ENCODE results near the gene SZT2. TPM values are rescaled to one million over a fixed set of nuclear protein-coding genes. Genes with fewer than 3 reads are reported as not detected.

The SZT2 gene
- total and polyA plus RNA-seq, 2 of the 13 experiments (the other 11 are each of a cell fraction or from before 2014, with no cell fraction given) = 8.0 to 8.8 TPM

GRCh38 chr1:43441166-43441893 is 51.6 kb downstream of the SZT2 start:
- POLR2A ChIA-PET = no interaction called here
- H4K20me1 ChIP-seq (ENCODE audit: insufficient read depth, low read length) = no peaks in the 10 kb centered on the region
- H3K4me2 ChIP-seq (ENCODE audit: low read depth, low read length) = no peak overlapping the region
- 95% methylated on average over 13 of the region's 15 CpGs for WGBS (ENCODE audit: low lambda C conversion rate)
- no peaks in the 10 kb centered on the region for H3K27me3 ChIP-seq (ENCODE audit: control insufficient read depth in 1 of 2, insufficient read depth in 2 of 2, low read length in 2 of 2)
- DNase-seq (ENCODE audit: low spot score) (no peak), ATAC-seq (no peak), FAIRE-seq (no peak)
- H3K4me3 ChIP-seq (replicated peaks in 1 of 3; ENCODE audit: insufficient read depth in 1 of 3, low read depth in 2 of 3, low read length in 3 of 3) = no peak overlapping the region
- TF ChIP-seq REXO4 (CRISPR knock-in tag; IDR thresholded peaks at IDR 0.05; ENCODE audit: borderline replicate concordance) (no peak), MAFF (IDR thresholded peaks at IDR 0.05; ENCODE audit: low read depth, low read length) (no peak), ZNF18 (CRISPR knock-in tag; IDR thresholded peaks at IDR 0.05; ENCODE audit: insufficient replicate concordance) (no peak), PREB (CRISPR knock-in tag; IDR thresholded peaks at IDR 0.05) (no peak), ZNF792 (CRISPR knock-in tag; IDR thresholded peaks at IDR 0.05) (no peak), ZNF496 (CRISPR knock-in tag; IDR thresholded peaks at IDR 0.05; ENCODE audit: insufficient replicate concordance) (no peak), ZNF577 (CRISPR knock-in tag; IDR thresholded peaks at IDR 0.05; ENCODE audit: borderline replicate concordance, low read depth) (no peak), ZNF704 (CRISPR knock-in tag; IDR thresholded peaks at IDR 0.05; ENCODE audit: borderline replicate concordance) (no peak), GPBP1L1 (CRISPR knock-in tag; IDR thresholded peaks at IDR 0.05) (no peak), RFX1 (IDR thresholded peaks at IDR 0.05) (no peak), KLF12 (CRISPR knock-in tag; IDR thresholded peaks at IDR 0.05; ENCODE audit: borderline replicate concordance) (no peak), SIN3A (IDR thresholded peaks at IDR 0.05; ENCODE audit: borderline replicate concordance, low read depth, low read length) (no peak), EED (CRISPR knock-in tag; IDR thresholded peaks at IDR 0.05) (no peak), TMF1 (CRISPR knock-in tag; IDR thresholded peaks at IDR 0.05; ENCODE audit: low read depth) (no peak), GATAD2A (CRISPR knock-in tag; IDR thresholded peaks at IDR 0.05) (no peak), CREB3 (CRISPR knock-in tag; IDR thresholded peaks at IDR 0.05) (no peak)
- BruUV-seq (replicated peaks) = no TSS peak
- in situ Hi-C loops (cut with HindIII; ENCODE audit: extremely low pct_ligation_motif_present, low pct_unique_long_range_greater_than_20kb) = no loop called here
- intact Hi-C loops (cut with micrococcal nuclease; ENCODE audit: unreplicated experiment) = no loop called here
- no peaks in the 10 kb centered on the region for H3K79me2 ChIP-seq (ENCODE audit: insufficient read depth, low read length)
- H2AFZ ChIP-seq (ENCODE audit: low read length) = no peak overlapping the region
- CTCF ChIA-PET (ENCODE audit: low intra/inter-chr PET ratio, low total read pairs) = no interaction called here
- H3K36me3 ChIP-seq (replicated peaks in 1 of 2; ENCODE audit: control insufficient read depth in 1 of 2, insufficient read depth in 2 of 2, low read length in 2 of 2) = peaks cover 11 to 20% of the 10 kb centered on the region in 2 experiments; a peak in 4 of 5 replicates
- H3K4me1 ChIP-seq (ENCODE audit: insufficient read depth, low read length) = no peaks in the 10 kb centered on the region
- no peak overlapping the region for H3K9ac ChIP-seq (ENCODE audit: insufficient read depth, low read depth, low read length)
- H3K27ac ChIP-seq (ENCODE audit: extremely low read length, insufficient read depth, low read length) = no peak overlapping the region
- H3K9me3 ChIP-seq (ENCODE audit: low read length) = no peaks in the 10 kb centered on the region
